Right ventricle myocardium inferior (tissue), 1 donor: Measurements from ENCODE around the gene SH3GL1. TPM values are rescaled to one million over a fixed set of nuclear protein-coding genes. Genes with fewer than 3 reads are reported as not detected.

ENCODE experiments used
- ATAC-seq: fragments of 200-7000 bp; cut with Tn5 transposase; one replicate; pipeline ENCODE4 v1.9.1; 2020; ENCODE audit warnings: mild to moderate bottlenecking, moderate library complexity
- DNase-seq: peaks from one replicate; pipeline ENCODE4 v3.0.0; 2021; ENCODE audit errors: missing footprints
- intact Hi-C: fragments of 100-400 bp; cut with DNase I; formaldehyde crosslinking; loops from one replicate; pipeline ENCODE4 v1.11.0; 2022
- total RNA-seq: library from RNA; stranded (reverse); fragmentation: NEBNext Ultra II Directional; extraction: Animal tissue kit (Norgen Biotek cat#: 25700); gene quantifications from one replicate; pipeline ENCODE4 v1.2.1, GENCODE V29; 2021
- donor health status: DM: no; HTN: yes; CAD: no; lungs with severe emphysema.

The SH3GL1 gene
- total RNA-seq, 1 donor from 2014 or later = 22.0 TPM

- no peak for DNase-seq
- ATAC-seq = no peak
- intact Hi-C loops = no loop called here
Measured at GRCh38 chr19:4405977-4406376, 5.6 kb upstream of the SH3GL1 start.

- ATAC-seq (no peak), DNase-seq (no peak)
- intact Hi-C loops = loop anchor here (5.0 kb wide), 1 partner anchor 69 kb away; the partner anchor contains the start of gene HDGFL2
Measured at GRCh38 chr19:4403005-4403761, 2.8 kb upstream of the SH3GL1 start.

GRCh38 chr19:4402171-4403004 lies 2.0 kb upstream of the SH3GL1 start, which contains the start of gene CHAF1A:
TSS of gene CHAF1A (plus strand) at chr19:4402640. CDS start at chr19:4402763, 123 bp downstream.
- ATAC-seq (peak; percentile 97), DNase-seq (peak; percentile 99)
- intact Hi-C loops = loop anchor here (1.0 to 5.0 kb wide), 3 partner anchors 47 to 74 kb away; partner anchors contain the start of gene HDGFL2

GRCh38 chr19:4401769-4402170 lies 1.4 kb upstream of the SH3GL1 start:
- intact Hi-C loops = loop anchor here (1.0 to 5.0 kb wide), 4 partner anchors 27 to 73 kb away; partner anchors contain the start of gene HDGFL2
- ATAC-seq (no peak), DNase-seq (no peak)

GRCh38 chr19:4399812-4400134 lies 574 bp downstream of the SH3GL1 start:
- DNase-seq = no peak
- intact Hi-C loops = loop anchor here (1.0 to 5.0 kb wide), 4 partner anchors 25 to 152 kb away; partner anchors contain the start of genes HDGFL2, MPND and YJU2
- ATAC-seq = peak; percentile 3

- intact Hi-C loops = no loop called here
- DNase-seq (peak; percentile 53), ATAC-seq (no peak)
Measured at GRCh38 chr19:4396949-4397783, 3.2 kb downstream of the SH3GL1 start.

- ATAC-seq = no peak
- peak; percentile 6 for DNase-seq
- intact Hi-C loops = no loop called here
Measured at GRCh38 chr19:4393947-4394590, 6.3 kb downstream of the SH3GL1 start.

- DNase-seq (peak; percentile 52), ATAC-seq (peak; percentile 45)
- intact Hi-C loops = no loop called here
Measured at GRCh38 chr19:4391701-4392483, 8.5 kb downstream of the SH3GL1 start.

- ATAC-seq (no peak), DNase-seq (peak; percentile 0)
- intact Hi-C loops = no loop called here
Measured at GRCh38 chr19:4391306-4391693, 9.0 kb downstream of the SH3GL1 start.

- intact Hi-C loops = no loop called here
- DNase-seq (no peak), ATAC-seq (peak; percentile 17)
Measured at GRCh38 chr19:4390567-4391305, 9.6 kb downstream of the SH3GL1 start.

GRCh38 chr19:4390017-4390566 lies 10.3 kb downstream of the SH3GL1 start:
- DNase-seq = peak; percentile 71
- intact Hi-C loops = no loop called here
- peak; percentile 53 for ATAC-seq

GRCh38 chr19:4389511-4390016 lies 10.8 kb downstream of the SH3GL1 start:
- DNase-seq (no peak), ATAC-seq (no peak)
- intact Hi-C loops = no loop called here

- DNase-seq = no peak
- no peak for ATAC-seq
- intact Hi-C loops = no loop called here
Measured at GRCh38 chr19:4389064-4389375, 11.3 kb downstream of the SH3GL1 start.

- ATAC-seq (peak; percentile 47), DNase-seq (no peak)
- intact Hi-C loops = no loop called here
Measured at GRCh38 chr19:4388337-4389063, 11.8 kb downstream of the SH3GL1 start.

- DNase-seq = no peak
- intact Hi-C loops = no loop called here
- ATAC-seq = no peak
Measured at GRCh38 chr19:4386041-4386782, 14.1 kb downstream of the SH3GL1 start.
